HG03521 (cell line): ENCODE measurements around the gene DCAF4L1.

Experiments used
- ATAC-seq: cut with Tn5 transposase; IDR thresholded peaks from one replicate; pipeline ENCODE4 v1.9.1; 2021; ENCODE audit warnings: mild to moderate bottlenecking, moderate library complexity; ENCODE audit not compliant: unreplicated experiment

DCAF4L1 gene

DNA sequence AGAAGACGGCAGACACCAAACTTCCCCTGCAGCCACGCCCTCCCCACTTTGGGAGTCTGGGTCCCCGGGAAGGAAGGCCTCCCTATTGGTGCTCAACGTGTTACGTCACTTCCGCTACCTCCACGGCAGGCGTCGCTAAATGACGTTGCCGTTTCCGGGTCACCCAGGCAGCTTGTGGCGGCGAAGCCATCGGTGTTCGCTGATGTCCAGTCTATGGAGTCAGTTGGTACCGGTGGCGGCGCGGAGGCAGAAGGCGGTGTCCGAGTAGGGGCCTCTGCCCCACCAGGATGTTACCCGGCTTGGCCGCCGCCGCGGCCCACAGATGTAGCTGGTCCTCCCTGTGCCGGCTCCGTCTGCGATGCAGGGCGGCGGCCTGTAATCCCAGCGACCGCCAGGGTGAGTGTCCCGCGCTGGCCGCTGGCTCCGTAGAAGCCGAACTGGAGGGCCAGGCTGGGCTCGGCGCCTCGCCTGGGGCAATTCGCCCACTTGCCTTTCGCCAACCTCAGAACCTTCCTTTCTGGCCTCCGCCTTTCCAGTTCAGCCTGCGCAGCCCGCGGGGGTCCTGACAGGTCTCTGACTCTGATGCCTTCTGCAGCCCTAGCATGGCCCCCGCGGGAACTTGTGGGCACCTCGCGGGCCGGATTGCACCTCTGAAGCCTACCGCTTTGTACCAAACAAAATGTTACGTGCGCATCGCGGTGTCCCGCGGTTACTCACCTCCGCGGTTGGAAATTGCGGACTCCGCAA is 9.0 kb downstream of the DCAF4L1 start, which contains the start of gene SLC30A9:
Gene SLC30A9, plus strand, starts transcription at position 166 of the 747 bp plus-strand sequence. Its CDS starts 122 bp downstream, at position 288.
- ATAC-seq, result peak; percentile 99

DNA sequence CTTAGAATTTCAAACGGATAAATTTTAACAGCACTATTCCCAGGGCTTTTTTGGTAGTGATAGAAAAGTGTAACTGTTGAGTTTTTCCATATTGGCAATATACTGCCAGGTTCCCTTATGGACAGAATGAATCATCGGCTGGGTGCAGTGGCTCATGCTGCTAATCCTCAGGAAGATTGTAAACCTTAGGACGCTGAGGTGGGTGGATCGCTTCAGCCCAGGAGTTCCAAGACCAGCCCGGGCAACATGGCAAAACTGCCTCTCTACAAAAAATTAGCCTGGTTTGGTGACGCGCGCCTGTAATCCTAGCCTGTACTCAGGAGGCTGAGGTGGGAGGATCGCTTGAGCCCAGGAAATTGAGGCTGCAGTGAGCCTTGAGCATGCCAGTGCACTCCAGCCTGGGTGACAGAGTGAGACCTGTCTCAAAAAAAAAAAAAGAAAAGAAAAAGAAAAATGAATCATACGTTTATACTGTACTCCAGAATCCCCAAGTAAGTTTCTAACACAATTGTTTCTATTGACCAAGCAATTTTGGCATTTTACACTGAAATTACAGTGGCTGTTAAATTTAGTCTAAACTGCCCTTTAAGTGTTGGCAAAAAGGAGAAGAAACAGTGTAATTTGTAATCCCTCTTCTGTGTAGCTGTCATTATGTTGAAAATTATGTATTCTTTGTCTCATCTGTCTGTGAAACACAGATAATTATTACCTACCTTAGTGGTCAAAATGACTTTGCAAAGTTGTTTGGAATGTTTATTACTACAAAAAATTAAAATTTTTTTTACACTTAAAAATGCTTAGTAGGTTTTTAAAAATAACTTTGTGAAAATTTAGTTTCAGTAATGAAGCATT is 10.6 kb downstream of the DCAF4L1 start:
- ATAC-seq, result no peak

DNA sequence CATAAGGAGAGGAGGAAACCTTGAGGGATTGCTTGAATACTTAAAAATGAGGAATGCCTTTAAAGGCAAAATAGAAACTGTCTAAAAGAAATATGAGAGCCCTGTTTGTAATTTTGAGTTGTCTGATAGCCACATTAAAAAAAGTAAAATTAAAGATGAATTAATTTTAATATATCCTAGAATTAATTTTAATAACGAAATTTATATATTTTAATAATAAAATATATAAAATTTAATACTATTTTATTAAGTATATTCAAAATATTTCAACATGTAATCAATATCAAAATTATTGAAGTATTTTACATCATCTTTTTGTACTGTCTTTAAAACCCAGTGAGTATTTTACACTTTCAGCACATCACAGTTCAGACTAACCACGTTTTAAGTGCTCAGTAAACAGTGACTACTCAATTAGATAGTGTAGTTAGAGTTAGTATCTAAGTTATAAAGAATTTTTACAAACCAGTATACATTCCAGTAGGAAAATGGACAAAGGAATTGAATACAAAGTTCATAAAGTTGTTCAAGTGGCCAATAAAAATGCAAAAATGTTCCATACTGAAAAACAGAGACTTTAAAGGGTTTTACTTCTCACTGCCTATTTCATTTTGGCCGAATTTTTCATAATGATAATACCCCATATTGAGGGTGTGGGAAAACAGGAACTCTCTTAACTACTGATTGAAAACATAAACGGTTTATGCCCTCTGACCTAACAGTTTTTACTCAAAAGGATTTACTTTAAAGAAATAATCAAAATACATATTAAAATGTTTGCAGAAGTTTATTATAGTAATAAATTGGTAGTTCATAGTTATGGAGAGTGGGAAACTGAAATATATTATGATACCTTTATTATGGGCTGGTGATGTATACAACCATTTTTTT is 11.7 kb downstream of the DCAF4L1 start:
- no peak for ATAC-seq

DNA sequence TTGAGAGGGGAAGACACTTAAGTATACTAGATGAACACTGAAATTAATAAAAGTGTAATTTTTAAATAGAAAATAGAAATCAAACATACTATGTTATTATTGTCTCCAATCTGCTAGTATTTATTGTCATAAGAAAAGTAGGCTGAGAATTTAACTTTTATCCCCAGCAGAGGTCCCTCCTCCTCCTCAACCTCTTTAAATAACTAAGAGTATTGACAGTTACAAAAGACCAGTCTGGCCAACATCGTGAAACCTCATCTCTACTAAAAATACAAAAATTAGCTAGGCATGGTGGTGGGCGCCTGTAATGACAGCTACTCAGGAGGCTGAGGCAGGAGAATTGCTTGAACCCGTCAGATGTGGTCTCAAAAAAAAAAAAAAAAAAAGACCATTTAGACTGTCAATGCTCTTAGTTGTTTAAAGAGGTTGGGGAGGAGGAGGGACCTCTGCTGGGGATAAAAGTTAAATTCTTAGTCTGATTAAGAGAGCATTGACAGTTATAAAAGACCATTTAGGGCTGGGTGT is 13.0 kb downstream of the DCAF4L1 start:
- no peak for ATAC-seq

GRCh38 chr4:41998019-41998418 is 16.5 kb downstream of the DCAF4L1 start:
- ATAC-seq, result no peak

- no peak for ATAC-seq
These were observed 17.8 kb downstream of the DCAF4L1 start for GRCh38 chr4:41999321-41999720.

- no peak for ATAC-seq
These were observed 26.6 kb downstream of the DCAF4L1 start for GRCh38 chr4:42008011-42008786.

DNA sequence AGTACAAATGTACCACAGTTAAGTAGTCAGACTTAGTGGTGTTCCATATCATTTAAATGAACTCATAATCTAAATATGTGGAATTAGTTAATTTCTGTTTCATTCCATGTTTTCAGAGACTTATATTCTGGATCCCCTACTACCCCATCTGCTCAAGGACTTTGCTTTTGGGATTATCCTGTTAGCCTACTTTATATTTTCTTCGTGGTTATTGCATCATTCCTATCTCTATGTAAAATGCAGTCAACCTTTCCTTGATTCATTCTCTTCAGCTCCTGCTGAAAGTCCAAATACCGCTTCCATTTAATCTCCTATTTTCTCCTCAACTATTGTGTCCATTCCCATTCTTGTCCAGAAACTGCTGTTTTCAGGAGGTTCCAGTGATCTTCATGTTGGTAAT is 33.9 kb downstream of the DCAF4L1 start:
- no peak for ATAC-seq

DNA sequence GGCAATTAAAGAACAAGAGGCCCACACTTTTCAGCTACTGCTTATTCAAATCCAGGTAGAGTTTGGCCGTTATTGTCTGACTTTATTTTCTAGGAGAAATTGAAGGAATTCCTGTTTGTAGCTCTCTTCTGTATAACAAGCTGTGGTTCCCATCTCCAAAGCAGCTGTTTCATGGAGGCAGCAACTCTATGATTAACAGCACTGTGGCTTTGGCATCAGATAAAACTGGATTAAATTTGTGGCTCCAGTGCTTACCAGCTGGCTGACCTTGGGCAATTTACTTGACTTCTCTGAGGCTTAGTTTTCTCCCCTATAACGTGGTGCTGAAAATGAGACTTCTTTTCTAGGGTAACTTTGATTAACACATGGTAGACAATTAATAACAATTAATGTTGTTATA is 36.9 kb downstream of the DCAF4L1 start:
- ATAC-seq, result no peak
